Measurements from ENCODE around the gene SIRT5.

DNA sequence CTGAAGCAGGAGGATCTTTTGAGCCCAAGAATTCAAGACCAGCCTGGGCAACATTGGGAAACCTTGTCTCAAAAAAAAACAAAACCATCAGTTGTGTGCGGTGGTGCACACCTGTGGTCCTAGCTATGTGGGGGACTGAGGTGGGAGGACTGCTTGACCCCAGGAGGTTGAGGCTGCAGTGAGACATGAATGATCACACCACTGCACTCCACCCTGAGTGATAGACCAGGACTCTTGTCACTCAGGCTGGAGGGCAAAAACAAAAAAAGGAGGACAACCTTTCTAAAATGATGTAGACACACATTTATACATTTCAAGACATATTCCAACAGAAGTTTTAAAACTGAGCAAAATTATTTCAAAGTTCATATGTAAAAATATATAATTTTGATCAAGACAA, 85.9 kb downstream of the SIRT5 start:
- TF ChIP-seq HOXD13 (CRISPR knock-in tag; IDR thresholded peaks at IDR 0.05; ENCODE audit: borderline replicate concordance) = no peak
- no peak for TF ChIP-seq KLF16 (tag by site-specific recombination; IDR thresholded peaks at IDR 0.05)
- no peak for TF ChIP-seq ZSCAN16 (tag by site-specific recombination; IDR thresholded peaks at IDR 0.05)
- TF ChIP-seq ZNF138 (tag by site-specific recombination; IDR thresholded peaks at IDR 0.05; ENCODE audit: borderline replicate concordance) = no peak
- TF ChIP-seq, protein P1, sequence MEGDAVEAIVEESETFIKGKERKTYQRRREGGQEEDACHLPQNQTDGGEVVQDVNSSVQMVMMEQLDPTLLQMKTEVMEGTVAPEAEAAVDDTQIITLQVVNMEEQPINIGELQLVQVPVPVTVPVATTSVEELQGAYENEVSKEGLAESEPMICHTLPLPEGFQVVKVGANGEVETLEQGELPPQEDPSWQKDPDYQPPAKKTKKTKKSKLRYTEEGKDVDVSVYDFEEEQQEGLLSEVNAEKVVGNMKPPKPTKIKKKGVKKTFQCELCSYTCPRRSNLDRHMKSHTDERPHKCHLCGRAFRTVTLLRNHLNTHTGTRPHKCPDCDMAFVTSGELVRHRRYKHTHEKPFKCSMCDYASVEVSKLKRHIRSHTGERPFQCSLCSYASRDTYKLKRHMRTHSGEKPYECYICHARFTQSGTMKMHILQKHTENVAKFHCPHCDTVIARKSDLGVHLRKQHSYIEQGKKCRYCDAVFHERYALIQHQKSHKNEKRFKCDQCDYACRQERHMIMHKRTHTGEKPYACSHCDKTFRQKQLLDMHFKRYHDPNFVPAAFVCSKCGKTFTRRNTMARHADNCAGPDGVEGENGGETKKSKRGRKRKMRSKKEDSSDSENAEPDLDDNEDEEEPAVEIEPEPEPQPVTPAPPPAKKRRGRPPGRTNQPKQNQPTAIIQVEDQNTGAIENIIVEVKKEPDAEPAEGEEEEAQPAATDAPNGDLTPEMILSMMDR (tag by site-specific recombination; IDR thresholded peaks at IDR 0.05) = no peak
- TF ChIP-seq, protein P2, sequence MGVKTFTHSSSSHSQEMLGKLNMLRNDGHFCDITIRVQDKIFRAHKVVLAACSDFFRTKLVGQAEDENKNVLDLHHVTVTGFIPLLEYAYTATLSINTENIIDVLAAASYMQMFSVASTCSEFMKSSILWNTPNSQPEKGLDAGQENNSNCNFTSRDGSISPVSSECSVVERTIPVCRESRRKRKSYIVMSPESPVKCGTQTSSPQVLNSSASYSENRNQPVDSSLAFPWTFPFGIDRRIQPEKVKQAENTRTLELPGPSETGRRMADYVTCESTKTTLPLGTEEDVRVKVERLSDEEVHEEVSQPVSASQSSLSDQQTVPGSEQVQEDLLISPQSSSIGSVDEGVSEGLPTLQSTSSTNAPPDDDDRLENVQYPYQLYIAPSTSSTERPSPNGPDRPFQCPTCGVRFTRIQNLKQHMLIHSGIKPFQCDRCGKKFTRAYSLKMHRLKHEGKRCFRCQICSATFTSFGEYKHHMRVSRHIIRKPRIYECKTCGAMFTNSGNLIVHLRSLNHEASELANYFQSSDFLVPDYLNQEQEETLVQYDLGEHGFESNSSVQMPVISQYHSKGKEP (tag by site-specific recombination; IDR thresholded peaks at IDR 0.05) = no peak
- TF ChIP-seq, protein P3, sequence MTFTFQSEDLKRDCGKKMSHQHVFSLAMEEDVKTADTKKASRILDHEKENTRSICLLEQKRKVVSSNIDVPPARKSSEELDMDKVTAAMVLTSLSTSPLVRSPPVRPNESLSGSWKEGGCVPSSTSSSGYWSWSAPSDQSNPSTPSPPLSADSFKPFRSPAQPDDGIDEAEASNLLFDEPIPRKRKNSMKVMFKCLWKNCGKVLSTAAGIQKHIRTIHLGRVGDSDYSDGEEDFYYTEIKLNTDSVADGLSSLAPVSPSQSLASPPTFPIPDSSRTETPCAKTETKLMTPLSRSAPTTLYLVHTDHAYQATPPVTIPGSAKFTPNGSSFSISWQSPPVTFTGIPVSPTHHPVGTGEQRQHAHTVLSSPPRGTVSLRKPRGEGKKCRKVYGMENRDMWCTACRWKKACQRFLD (tag by site-specific recombination; IDR thresholded peaks at IDR 0.05) = no peak
- TF ChIP-seq ZBTB8A (tag by site-specific recombination; IDR thresholded peaks at IDR 0.05) = no peak

All from HEK293 (cell line).